ENCODE results near the gene OBSL1.

Gene OBSL1

DNA sequence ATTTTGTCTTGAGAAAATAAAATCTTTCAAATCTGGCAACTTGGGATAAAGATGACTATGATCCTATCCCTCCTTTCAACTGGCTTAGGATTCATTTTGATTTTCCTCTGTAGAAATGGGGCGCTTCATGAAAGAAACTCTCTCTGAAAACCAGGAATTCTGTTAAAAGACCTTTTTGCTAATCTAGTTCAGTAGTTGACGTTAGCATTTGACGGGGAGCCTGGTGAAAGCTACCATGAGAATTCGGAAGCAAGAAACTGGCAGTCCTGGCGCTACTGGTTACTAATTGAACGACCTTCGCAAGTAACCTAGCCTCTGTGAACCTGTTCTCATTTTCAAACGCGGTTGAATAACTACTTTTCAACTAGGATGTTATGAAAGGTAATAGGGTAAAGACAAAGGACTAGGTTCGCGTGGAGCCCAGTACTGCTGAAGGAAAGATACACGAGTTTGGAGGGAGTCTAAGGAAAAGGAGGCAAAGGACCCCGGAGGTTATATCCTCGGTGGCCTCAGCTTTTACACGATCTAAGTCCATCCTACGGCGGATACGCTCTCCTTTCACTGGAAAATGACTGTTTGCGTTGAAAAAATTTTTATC, 25.7 kb upstream of the OBSL1 start:
- DNase-seq: no peak

DNA sequence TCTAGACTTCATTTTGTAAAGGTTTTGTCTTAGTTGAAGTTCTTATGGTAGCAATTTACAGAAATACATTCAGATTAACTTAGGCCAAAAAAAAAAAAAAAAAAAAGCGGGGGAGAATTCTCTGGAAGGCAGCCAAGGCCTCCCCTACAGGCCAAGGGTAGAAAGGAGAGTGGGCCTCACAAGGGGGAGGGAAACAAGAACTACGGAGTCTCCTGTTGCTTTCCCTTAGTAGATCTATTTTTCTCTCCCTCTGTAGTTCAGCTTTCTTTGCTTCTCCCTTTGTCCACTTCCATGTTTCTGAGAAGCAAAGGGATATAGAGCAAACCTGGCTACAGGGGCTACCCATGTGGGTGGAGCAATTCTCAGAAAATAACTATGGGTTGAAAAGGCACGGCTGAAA, 23.9 kb upstream of the OBSL1 start:
- DNase-seq: no peak

DNA sequence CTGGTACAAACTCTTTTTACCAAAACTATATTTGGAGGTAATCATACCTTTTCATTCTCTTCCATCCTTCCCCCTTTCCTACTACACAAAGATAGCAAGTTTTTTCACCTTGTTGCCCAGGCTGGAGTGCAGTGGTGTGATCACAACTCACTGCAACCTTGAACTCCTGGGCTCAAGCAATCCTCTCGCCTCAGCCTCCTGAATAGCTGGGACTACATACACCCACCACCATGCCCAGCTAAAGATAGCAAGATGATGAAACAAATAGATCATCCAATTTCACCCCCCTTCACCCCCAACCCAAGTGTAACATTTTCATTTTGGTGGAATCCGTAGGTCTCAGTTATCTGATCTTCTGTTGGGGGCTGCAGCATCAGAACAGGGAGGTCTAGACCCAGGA, 21.8 kb upstream of the OBSL1 start:
- DNase-seq: no peak

DNA sequence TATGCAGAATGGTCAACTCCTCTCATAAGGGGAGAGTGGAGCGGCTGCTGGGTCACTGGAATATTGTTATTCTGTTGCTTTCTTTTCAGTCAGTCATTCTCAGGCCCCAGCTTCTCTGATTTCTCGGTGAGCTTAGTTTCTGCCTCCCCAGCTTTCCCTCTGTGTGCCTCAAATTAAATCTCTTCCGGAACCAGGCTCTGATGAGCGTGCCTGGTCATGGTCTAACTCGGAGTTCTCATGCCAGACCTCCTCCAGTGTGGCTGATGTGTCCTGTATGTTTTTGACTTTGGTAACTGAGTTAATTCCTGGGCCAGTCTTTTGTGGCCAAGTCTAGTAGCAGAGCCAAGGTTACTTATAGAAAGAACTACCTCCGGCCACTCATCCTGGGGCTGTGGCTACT, 21.4 kb upstream of the OBSL1 start:
- DNase-seq: no peak

DNA sequence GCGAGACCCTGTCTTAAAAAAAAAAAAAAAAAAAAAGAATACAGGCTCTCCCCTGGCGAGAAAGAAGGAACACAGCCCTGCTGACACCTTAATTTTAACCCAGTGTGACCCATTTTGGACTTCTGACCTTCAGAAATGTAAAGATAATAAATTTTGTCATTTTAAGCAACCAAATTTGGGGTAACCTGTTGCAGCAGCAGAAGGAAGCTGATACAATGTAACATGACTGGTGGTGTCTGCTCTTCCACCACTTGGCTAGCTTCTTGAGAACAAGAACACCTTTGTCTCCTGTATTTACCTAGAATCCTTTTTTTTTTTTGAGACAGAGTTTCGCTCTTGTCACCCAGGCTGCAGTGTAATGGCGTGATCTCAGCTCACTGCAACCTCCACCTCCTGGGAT, 19.8 kb upstream of the OBSL1 start:
- no peak for DNase-seq

DNA sequence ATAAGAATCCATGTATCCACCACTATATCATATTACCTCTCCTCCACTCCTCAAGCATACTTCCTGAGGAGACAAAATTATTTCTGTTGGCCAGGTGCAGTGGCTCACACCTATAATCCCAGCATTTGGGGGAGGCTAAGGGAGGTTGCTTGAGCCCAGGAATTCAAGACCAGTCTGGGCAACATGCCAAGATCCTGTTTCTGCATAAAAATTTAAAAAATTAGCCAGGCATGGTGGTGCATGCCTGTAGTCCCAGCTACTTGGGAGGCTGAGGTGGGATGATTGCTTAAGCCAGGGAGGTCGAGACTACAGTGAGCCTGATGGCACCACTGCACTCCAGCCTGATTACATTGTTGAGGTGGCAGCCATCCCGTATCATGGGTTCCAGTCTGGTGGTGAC, 10.0 kb upstream of the OBSL1 start:
- no peak for DNase-seq

DNA sequence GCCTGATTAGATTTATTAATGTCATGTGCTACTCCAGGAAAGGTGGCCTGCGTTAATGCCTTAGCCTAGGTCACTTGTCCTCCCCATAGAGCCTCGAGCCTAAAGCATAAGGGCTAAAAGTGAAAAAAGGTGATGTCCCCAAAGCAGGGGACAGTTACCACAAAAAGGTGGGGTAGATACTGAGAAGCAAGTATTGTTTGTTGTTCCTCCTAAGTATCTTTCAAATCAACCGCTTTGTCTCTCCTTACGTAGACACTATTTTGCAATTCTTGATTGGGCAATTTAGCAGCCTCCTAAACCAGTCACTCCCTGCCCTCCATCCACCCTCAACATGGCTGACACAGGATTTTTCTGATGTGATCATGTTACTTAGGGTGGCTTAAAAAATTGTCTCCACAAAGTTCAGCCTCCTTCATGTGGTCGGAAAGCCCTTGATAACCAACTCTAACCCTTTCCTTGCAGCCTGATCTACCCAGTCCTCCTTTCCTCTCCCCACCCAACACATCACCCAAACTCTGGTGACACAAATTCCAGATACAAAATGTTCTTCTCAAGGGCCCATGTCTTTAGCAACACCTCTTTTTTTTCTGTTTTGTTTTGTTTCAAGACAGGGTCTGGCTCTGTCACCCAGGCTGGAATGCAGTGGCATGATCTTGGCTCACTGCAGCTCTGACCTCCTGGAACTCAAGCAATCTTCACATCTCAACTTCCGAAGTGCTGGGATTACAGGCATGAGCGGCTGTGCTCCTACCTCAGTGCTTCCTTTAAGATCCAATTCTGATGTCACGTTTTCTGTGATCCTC, 7.7 kb upstream of the OBSL1 start:
- no peak for DNase-seq

DNA sequence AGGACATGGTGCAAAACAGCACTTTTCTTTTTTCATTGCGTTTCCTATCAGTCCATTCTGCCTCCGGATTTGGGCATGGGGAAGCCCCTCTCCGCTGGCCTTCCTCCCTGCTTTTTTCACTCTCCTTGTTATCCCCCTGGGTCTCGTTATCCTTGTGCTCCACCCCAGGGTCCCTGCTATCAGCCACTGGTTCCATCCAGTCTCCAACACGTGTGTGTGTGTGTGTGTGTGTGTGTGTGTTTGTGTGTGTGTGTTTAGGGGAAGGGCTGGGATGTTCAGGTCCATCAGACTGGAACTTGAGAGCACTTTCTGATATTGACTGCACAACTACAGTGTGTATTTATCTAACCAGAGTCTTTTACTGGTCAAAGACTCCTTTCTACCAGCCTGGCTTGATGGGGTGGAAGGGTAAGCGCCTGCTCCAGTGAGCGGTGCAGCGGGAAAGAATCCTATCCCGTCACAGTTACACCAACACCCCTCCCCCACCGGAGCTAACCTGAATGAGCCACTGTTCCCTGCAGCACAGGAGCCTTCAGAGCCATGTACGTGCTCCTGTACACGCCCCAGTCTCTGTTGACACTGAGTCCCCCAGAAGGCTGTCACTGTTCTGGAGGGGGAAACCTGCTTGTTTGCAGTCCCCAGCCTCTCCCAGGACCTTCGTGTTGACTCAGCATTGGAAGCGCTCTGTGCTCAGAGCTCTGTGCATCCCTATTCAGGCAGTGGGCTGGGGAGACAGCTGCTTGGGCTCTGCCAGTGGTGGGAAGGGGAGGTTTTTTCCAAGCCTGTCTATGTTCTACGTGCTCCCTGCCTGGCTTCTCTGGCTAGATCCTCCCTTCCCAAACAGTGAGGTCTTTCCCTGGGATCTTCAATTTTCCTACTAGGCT, 5.4 kb upstream of the OBSL1 start:
- no peak for DNase-seq

DNA sequence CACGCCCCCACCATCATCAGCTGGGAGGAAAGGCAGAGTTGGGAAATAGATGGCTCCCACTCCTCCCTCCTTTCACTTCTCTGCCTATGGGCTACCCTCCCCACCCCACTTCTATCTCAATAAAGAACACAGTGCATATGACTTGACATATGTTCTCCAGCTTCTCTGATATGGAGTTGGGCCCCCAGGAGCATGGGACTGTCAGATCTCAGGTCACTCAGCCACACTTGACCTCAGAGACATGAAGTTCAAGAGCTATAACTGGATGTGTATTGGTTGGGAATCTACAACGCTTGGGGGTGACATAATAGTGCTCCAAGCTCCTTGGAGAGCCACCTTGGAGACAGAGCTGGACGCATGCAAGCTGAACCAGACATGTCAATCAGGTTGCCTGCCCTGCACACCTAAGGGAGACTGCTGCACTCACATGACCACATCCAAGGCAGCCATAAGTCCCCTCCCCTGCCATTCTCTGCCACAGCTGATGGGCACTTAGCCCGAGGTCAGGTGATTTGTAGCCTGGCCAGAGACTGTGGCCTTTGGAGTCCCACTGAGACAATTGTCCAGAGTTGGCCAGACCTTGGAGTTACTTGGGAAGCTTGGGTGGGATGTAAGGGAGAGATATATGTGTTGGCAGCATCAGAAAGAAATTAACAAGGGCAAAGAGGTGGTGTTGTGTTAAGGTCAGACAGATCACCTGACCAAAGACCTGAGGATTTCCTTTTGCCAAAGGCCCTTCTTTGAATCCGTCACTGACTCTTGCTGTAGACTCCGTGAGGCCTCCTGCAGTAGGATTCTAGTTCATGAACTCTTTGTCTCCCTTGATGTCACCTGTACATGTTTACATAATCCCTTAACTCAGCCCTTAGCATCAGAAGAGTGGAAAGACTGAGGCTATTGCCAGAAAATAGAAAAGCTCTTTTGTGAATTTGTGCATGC, 4.5 kb upstream of the OBSL1 start:
- no peak for DNase-seq

DNA sequence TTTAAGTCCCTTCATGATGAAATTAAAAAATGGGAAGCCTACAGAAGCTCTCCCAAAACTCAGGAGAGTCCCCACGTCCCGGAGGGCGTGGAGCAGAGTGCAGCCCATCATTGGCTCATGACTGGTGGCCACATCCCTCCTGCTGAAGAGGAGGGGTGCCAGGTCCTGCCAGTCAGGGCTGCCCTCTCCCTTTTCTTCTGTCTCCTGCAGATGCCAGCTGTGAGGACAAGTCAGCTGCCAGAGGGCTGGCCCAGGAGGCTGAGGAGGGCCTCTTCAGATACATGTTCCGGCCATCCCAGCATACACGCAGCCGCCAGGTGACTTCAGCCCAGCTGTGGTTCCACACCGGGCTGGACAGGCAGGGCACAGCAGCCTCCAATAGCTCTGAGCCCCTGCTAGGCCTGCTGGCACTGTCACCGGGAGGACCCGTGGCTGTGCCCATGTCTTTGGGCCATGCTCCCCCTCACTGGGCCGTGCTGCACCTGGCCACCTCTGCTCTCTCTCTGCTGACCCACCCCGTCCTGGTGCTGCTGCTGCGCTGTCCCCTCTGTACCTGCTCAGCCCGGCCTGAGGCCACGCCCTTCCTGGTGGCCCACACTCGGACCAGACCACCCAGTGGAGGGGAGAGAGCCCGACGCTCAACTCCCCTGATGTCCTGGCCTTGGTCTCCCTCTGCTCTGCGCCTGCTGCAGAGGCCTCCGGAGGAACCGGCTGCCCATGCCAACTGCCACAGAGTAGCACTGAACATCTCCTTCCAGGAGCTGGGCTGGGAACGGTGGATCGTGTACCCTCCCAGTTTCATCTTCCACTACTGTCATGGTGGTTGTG, 3.4 kb upstream of the OBSL1 start:
- DNase-seq: no peak

DNA sequence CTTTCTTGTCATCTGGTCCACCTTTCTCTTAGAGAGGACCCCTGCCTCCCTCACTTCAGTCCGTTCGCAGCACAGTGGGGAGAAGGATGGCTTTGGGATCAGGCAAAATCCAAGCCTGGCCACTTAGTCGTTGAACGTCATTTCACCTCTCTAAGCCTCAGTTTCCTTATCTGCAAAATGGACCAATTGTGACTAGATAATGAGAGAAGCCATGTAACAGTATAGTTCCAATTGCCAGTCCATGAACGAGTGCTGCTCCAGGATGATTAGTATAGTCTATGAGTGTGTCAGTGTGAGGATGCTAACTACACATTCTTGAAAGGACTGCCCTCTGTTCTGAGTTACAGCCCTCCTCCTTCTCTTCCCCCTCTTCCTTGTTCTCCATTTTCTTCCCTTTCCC, 1.8 kb upstream of the OBSL1 start:
- no peak for DNase-seq

DNA sequence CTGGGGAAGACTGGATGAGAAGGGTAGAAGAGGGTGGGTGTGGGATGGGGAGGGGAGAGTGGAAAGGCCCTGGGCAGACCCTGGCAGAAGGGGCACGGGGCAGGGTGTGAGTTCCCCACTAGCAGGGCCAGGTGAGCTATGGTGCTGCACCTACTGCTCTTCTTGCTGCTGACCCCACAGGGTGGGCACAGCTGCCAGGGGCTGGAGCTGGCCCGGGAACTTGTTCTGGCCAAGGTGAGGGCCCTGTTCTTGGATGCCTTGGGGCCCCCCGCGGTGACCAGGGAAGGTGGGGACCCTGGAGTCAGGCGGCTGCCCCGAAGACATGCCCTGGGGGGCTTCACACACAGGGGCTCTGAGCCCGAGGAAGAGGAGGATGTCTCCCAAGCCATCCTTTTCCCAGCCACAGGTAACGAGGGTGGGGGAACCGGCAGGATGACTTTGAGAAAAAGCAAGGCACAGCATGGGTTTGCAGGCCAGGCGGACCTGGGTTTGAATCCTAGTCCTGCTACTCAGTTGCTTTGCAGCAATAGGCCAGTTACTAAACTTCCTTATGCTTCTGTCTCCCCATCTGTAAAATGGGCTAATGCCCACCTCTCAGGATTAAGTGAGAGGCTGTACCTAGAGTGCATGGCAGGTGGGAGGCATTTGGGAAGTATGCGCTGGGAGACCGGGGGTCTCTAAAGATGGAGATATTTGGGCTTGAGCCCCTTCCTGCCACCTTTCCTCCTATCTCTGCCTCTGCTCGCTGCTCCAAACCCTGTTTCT, 1.1 kb upstream of the OBSL1 start, which contains the start of gene INHA:
TSS of gene INHA (plus strand) at position 74 of the 765 bp plus-strand sequence. CDS start at position 139, 65 bp downstream.
- DNase-seq: no peak

DNA sequence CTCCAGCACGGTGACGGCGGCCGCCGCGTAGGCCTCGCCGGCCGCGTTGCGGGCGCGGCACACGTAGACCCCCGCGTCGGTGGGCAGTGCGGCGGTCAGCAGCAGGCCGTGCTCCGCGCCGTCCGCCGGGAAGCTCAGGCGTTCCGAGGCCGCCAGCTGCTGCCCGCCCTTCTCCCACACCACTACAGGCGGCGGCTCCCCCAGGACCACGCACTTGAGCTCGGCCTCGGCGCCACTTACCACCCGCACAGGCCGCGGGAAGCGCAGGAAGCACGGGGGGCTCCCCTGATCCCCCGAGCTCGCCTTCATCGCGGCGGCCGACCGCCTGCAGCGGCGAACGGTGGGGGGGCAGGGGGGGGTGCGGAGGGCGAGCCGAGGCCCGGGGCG, 422 bp downstream of the OBSL1 start:
- no peak for DNase-seq

DNA sequence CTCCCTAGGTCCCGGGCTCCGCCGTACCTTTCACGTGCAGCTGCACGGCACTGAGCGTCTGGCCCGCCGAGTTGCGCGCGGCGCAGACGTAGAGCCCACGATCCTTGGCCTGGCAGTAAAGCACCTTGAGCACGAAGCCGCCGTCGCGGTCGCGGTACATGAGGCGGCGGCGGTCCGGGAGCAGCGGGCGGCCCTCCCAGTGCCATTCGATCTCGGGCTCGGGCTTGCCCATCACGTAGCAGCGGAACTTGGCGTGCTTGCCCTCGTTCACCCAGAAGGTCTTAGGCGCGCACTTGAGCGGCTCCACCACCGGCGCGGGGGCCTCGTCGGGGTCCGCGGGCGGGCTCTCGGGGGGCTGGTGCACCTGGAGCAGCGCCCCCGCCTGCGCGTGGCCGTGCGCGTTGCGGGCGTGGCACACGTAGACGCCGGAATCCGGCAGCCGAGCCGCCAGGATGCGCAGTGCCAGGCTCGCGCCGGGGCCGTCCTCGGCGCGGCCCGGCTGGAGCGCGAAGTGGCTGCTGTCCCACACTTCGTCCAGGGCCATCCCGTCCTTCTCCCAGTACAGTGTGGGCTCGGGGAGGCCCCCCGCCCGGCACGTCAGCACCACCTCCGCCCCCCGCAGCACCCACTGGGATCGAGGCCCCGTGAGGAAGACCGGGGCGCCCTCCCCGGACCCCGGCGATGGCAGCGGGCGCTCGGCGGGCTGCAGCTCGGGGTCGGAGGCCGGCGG, 980 bp downstream of the OBSL1 start:
- no peak for DNase-seq

DNA sequence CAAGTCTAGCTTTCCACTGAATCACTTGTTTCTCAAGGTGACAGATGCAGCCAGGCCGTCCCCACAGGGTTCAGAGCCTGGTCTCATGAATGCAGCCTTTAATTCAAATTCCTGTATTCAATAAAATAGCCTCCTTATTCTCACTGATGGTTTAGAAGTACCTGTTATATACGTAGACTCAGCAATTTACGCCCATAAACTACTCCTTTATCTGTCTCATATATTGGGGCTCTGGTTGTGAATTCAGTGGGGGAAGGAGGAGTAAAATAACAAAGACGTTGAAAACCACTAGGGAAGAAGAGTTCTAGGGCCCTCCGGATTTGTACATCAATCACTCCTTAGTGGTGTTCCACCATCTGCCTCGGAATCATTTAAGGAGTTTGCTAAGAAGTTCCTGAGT, 1.7 kb downstream of the OBSL1 start:
- no peak for DNase-seq

DNA sequence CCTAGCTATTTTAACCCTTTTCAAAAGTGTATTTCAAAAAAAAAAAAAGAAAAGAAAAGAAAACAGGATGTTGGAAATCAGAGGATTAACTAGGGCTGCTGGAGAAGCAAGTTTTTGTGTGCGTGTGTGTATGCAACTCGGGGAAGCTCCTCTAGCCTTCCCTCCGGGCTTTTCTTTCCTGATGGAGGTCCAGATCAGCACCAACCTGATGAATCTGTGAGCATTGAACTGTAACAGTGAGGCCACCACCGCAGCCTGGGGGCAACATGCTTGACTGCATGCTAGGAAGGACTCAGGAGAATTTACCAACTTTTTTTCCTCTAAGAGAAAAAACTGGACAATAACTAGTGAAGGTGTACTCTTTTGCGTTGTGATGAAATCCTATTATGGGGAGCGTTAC, 2.3 kb downstream of the OBSL1 start:
- DNase-seq: no peak

DNA sequence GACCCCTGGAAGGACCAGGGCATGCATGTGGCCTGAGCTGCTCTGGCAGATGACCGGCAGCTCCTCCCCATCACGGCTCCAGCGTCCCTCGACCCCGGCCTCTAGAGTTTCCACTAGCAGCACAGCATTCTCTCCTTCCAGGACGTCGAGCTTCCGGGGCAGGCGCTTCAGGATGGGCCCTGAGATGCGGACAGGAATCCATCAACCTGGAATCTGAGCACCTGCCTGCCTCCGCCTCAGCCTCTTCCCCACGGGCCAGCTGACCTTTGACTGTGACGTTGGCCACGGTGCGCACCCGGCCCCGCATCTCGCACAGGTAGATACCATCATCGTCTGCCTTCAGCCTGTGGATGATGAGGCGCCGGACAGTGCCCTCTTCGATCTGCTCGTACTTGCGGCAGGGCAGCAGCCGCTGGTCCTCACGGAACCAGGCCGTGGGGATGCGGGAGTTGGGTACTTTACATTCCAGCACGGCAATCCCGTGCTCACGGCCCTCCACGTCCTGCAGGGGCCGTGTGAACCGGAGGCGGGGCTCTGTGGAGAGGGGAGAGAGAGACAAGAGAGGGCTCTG, 3.5 kb downstream of the OBSL1 start:
- DNase-seq: no peak

DNA sequence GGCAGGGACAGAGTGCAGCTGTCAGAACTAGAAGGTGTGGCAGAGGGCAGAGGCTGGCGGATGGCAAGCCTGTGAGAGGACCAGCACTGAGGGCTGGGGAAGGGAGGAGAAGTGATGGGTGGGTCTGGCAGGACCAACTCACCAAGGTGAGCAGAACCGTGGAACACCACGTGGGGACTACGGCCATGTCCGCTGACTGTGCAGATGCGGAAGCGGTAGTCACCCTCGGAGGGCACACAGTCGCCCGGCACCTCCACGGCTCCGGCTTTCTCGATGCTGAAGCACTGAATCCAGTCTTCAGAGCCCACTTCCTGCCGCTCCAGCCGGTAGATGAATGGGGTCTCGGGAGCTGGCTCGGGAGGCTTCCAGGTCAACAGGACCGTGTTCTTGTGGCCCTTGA, 4.2 kb downstream of the OBSL1 start:
- DNase-seq: no peak

DNA sequence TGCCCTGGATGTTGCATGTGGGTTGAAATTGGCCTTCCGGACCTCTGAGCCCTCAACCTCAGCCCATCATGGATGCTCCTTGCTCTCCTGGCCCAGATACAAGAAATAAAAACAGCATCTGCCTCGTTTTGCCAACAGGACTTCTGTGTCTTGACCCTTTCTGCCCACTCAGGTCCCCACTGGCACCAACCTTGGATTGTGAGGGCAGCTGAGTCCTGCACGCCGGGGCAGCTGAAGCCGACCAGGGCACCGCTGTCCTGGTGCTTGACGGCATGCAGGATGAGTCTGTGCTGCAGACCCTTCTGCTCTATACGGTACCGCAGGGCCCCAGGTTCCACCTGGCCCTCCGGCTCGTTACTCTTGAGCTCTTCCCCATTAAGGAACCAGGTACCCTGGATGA, 4.7 kb downstream of the OBSL1 start:
- no peak for DNase-seq

Data from activated CD4-positive, alpha-beta T cell treated with anti-CD3 and anti-CD28 coated beads for 4 hours (primary cell).